Measurements from ENCODE around the gene MYADML2. TPM values are rescaled to one million over a fixed set of nuclear protein-coding genes. Genes with fewer than 3 reads are reported as not detected.
"Not testable (repeated sequence)": the region's sequence is repeated elsewhere in the genome, so short reads cannot be mapped to it uniquely, and the experiment has no call there.

Gene MYADML2
- total RNA-seq, 2 donors from 2014 or later, result not detected

- Mint-ChIP-seq H3K27ac (no peak overlapping the region), H3K27me3 (no peaks in the 10 kb centered on the region), H3K36me3 (ENCODE audit: low read depth) (no peaks in the 10 kb centered on the region), H3K4me3 (peak overlapping the region; percentile 88), H3K4me1 (peaks cover 22% of the 10 kb centered on the region)
- ATAC-seq (peak; percentile 19), DNase-seq (no peak)
- H3K9me3 ChIP-seq (ENCODE audit: control insufficient read depth, low read length, poor library complexity, severe bottlenecking), result no peaks in the 10 kb centered on the region
Measured at GRCh38 chr17:81924557-81925532, 22.2 kb downstream of the MYADML2 start.

DNA sequence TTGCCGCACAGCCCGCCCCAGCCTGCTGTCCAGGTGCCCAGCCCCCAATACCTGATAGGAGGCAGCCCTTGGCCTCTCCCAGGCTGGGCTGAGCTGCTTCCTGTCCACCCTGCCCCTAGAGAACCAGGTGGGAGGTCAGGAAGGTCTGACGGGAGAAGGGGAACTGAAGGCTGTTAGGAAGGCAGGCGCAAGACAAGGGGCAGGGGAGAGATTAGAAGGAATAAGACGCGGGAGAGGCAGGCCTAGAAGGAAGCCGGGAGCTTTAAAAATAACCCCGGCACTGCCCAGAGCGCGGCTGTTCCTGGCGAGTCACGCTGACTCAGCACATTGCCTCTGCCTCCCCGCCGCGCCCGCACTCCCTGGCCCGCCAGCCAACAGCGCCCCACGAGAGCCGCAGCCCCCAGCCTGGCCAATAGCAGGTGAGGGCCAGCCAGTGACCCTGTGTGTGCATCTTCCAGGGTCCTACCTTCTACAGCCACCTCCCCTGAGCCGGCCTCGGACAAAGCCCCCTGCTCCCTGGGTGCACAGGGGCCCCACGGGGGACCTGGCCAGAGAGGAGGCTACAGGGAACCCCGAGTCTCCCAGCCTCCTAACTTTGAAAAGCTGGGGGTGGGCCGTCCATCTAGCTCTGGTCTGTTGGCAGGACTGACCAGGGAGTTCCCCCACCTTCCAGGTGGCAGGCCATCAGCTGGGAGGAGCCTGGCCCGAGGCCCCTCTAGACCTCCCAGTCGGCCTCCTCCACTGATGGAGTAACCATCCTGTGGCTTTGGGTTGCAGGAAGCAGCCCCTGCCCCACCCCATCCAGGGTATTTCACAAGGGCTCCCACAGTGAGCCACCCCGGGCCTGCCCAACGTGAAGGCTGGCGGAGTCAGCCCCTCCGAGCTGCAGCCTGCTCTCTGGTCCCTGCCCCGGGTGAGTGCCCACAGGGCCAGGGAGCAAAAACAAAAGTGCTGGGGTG is 23.5 kb downstream of the MYADML2 start:
- no peaks in the 10 kb centered on the region for H3K9me3 ChIP-seq (ENCODE audit: control insufficient read depth, low read length, poor library complexity, severe bottlenecking)
- no peak for ATAC-seq
- DNase-seq, result no peak
- peaks cover 22% of the 10 kb centered on the region for H3K4me1 Mint-ChIP-seq
- no peaks in the 10 kb centered on the region for H3K27me3 Mint-ChIP-seq
- no peaks in the 10 kb centered on the region for H3K36me3 Mint-ChIP-seq (ENCODE audit: low read depth)
- peak overlapping the region; percentile 29 for H3K27ac Mint-ChIP-seq
- peak overlapping the region; percentile 69 for H3K4me3 Mint-ChIP-seq

GRCh38 chr17:81922566-81923301 is 24.3 kb downstream of the MYADML2 start:
- Mint-ChIP-seq H3K4me1 (peaks cover 29% of the 10 kb centered on the region), H3K4me3 (no peak overlapping the region), H3K36me3 (ENCODE audit: low read depth) (peaks cover 2% of the 10 kb centered on the region), H3K27me3 (no peaks in the 10 kb centered on the region), H3K27ac (no peak overlapping the region)
- ATAC-seq (no peak), DNase-seq (no peak)
- no peaks in the 10 kb centered on the region for H3K9me3 ChIP-seq (ENCODE audit: control insufficient read depth, low read length, poor library complexity, severe bottlenecking)

DNA sequence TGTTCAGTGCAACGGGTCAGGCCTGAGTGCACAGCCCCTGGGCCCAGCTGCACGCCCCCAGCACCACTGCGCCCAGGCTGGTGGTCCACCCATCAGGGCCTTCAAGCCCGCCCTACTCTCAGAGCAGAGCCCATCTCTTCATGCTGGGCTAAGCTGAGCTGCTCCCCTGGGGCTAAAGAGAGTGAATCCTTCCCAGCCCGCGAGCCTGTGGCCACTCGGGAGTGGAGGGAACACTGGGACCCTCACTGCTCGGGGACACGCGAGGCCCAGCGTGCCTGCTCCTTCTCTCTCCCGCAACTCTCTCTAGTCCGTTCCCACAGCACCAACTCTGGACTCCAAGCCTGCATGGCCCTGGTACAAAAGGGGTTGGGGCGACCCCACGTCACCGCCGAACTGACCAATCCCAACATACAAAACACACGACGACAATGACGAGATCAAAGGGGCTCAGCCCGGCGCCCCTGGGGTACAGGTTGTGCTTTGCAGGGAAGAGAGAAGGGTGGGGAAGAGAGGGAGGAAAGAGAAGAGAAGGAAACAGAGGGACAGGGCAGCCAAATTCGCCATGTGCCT is 25.0 kb downstream of the MYADML2 start:
- H3K4me1 Mint-ChIP-seq, result peaks cover 32% of the 10 kb centered on the region

GRCh38 chr17:81921537-81921862 is 25.5 kb downstream of the MYADML2 start:
- ATAC-seq (no peak), DNase-seq (no peak)
- H3K4me1 Mint-ChIP-seq, result peaks cover 36% of the 10 kb centered on the region
- no peak overlapping the region for H3K4me3 Mint-ChIP-seq
- H3K9me3 ChIP-seq (ENCODE audit: control insufficient read depth, low read length, poor library complexity, severe bottlenecking), result no peaks in the 10 kb centered on the region
- H3K27me3 Mint-ChIP-seq, result no peaks in the 10 kb centered on the region
- no peak overlapping the region for H3K27ac Mint-ChIP-seq
- H3K36me3 Mint-ChIP-seq (ENCODE audit: low read depth), result peaks cover 2% of the 10 kb centered on the region

More for the DNA sequence above, 25.0 kb downstream of the MYADML2 start:
- ATAC-seq (no peak), DNase-seq (no peak)
- peaks cover 2% of the 10 kb centered on the region for H3K36me3 Mint-ChIP-seq (ENCODE audit: low read depth)
- H3K27ac Mint-ChIP-seq, result no peak overlapping the region
- no peaks in the 10 kb centered on the region for H3K27me3 Mint-ChIP-seq
- no peak overlapping the region for H3K4me3 Mint-ChIP-seq
- no peaks in the 10 kb centered on the region for H3K9me3 ChIP-seq (ENCODE audit: control insufficient read depth, low read length, poor library complexity, severe bottlenecking)

GRCh38 chr17:81920612-81921536 is 26.2 kb downstream of the MYADML2 start:
- ATAC-seq (no peak), DNase-seq (no peak)
- Mint-ChIP-seq H3K27me3 (no peaks in the 10 kb centered on the region), H3K4me3 (no peak overlapping the region), H3K4me1 (peaks cover 33% of the 10 kb centered on the region), H3K36me3 (ENCODE audit: low read depth) (peaks cover 2% of the 10 kb centered on the region), H3K27ac (no peak overlapping the region)
- H3K9me3 ChIP-seq (ENCODE audit: control insufficient read depth, low read length, poor library complexity, severe bottlenecking), result no peaks in the 10 kb centered on the region

GRCh38 chr17:81918832-81919545 is 28.0 kb downstream of the MYADML2 start:
- H3K4me3 Mint-ChIP-seq, result no peak overlapping the region
- H3K36me3 Mint-ChIP-seq (ENCODE audit: low read depth), result peaks cover 2% of the 10 kb centered on the region
- ATAC-seq, result no peak
- no peak for DNase-seq
- H3K4me1 Mint-ChIP-seq, result peaks cover 31% of the 10 kb centered on the region
- H3K27me3 Mint-ChIP-seq, result no peaks in the 10 kb centered on the region
- no peaks in the 10 kb centered on the region for H3K9me3 ChIP-seq (ENCODE audit: control insufficient read depth, low read length, poor library complexity, severe bottlenecking)
- no peak overlapping the region for H3K27ac Mint-ChIP-seq

GRCh38 chr17:81918333-81918669 is 28.7 kb downstream of the MYADML2 start:
- H3K4me3 Mint-ChIP-seq, result peak overlapping the region; percentile 92
- H3K36me3 Mint-ChIP-seq (ENCODE audit: low read depth); DNase-seq; H3K27me3 Mint-ChIP-seq; H3K9me3 ChIP-seq (ENCODE audit: control insufficient read depth, low read length, poor library complexity, severe bottlenecking): not testable (repeated sequence)
- H3K4me1 Mint-ChIP-seq, result peaks cover 29% of the 10 kb centered on the region
- peak; percentile 30 for ATAC-seq
- peak overlapping the region; percentile 86 for H3K27ac Mint-ChIP-seq

GRCh38 chr17:81917565-81918332 is 29.3 kb downstream of the MYADML2 start, which contains the start of gene SIRT7:
TSS of gene SIRT7 (minus strand) at chr17:81918176. CDS start at chr17:81918131, 45 bp downstream.
- ATAC-seq (peak; percentile 89), DNase-seq (peak; percentile 70 to 83 (median 83))
- peak within 1 kb of the TSS; percentile 92 for H3K4me3 Mint-ChIP-seq
- peaks cover 27% of the 10 kb centered on the region for H3K4me1 Mint-ChIP-seq
- no peaks in the 10 kb centered on the region for H3K27me3 Mint-ChIP-seq
- peaks cover 4% of the 10 kb centered on the region for H3K36me3 Mint-ChIP-seq (ENCODE audit: low read depth)
- no peaks in the 10 kb centered on the region for H3K9me3 ChIP-seq (ENCODE audit: control insufficient read depth, low read length, poor library complexity, severe bottlenecking)
- H3K27ac Mint-ChIP-seq, result peak within 1 kb of the TSS; percentile 86

GRCh38 chr17:81916234-81917001 is 30.6 kb downstream of the MYADML2 start:
- no peaks in the 10 kb centered on the region for H3K27me3 Mint-ChIP-seq
- peak overlapping the region; percentile 92 for H3K4me3 Mint-ChIP-seq
- no peak for DNase-seq
- H3K9me3 ChIP-seq (ENCODE audit: control insufficient read depth, low read length, poor library complexity, severe bottlenecking), result no peaks in the 10 kb centered on the region
- ATAC-seq, result no peak
- peaks cover 4% of the 10 kb centered on the region for H3K36me3 Mint-ChIP-seq (ENCODE audit: low read depth)
- peaks cover 31% of the 10 kb centered on the region for H3K4me1 Mint-ChIP-seq
- peak overlapping the region; percentile 86 for H3K27ac Mint-ChIP-seq
